ENCODE data around the gene PSME4.
"Not testable (repeated sequence)": the region's sequence is repeated elsewhere in the genome, so short reads cannot be mapped to it uniquely, and the experiment has no call there.

PSME4 gene

DNA sequence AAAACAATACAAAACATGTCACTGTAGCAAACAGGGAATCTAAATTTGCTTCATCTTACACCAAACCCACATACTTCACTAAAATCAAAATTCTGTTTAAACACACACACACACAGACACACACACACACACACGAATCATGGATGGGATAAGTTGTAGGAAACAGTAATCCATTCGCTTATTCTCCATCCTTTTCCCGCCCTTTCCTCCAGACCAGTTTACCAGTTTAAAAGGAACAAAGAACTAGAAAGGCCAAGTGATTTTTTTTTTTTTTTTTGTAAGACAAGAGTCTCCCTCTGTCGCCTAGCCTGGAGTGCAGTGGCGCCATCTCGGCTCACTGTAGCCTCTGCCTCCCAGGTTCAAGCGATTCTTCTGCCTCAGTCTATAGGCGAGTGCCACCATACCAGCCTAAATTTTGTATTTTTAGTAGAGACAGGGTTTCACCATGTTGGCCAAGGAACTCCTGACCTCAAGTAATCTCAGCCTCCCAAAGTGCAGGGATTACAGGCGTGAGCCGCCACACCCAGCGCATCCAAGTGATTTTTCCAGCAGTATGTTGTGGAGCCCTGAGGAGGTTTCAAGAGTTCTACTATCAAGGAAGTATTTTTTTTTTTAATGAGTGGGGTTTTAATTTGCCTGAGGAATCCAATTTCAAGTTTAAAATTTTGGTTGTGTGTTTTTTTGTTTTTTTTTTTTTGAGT lies 5.7 kb downstream of the PSME4 start:
- no peak for DNase-seq (ENCODE audit: low read depth)

DNA sequence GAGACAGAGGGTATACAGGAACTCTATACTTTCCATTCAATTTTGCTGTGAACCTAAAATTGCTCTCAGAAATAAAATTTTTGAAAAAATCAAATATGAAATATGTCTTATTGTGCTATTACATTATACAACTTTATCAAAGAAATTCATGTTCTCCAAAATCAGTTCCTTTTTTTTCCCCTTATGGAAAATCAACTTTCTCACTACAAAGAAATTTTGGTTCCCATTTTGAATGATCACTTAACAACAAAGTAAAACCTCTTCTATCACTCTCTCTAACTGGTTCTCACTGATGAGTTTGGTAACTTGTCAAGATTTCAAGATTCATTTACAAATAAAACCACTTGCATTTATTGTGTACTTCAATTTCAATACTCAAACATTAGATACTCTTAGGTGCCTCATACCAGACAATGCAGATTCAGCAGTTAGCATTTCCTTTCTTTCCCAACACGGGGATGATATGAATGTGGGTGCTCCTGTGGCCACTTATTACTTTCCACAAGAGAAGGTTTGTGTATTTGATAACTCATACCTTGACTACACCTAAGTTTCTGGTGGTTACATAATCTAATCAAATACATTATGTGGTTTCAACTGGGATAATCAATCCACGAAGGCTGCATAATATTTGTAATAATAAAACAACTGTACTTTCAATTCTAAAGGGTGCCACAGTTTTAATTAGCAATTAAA lies 6.4 kb downstream of the PSME4 start:
- DNase-seq (ENCODE audit: low read depth): no peak

DNA sequence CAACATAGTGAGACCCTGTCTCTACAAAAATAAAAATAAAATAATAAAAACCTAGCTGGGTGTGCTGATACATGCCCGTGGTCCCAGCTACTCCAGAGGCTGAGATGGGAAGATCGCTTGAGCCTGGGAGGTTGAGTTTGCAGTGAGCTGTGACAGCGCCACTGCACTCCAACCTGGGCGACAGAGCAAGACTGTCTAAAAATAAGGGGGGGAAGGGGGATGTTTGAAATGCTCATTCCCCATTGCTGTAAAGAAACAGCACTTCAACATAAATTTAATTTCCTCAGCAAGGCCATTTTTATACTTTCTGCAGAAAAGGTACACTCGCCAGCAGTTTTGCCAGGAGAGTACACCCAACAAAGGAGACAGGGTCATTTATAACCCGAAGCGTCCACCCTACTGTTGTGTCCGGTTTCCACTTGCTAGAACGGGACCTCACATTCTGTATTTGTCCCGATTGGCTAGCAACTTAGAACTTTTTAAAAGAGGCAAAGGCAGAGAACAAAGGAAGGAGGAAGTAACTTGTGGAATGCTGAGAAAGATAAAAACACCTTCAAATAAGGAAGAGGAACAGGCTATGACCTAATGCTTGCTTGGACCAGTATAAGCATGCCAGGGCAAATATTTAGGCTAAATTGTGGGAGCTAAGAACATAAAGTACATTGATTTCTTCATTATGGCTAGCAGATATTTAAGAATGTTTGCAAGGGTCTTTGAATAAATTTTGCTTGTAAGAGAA lies 9.1 kb downstream of the PSME4 start:
- not testable (repeated sequence) for DNase-seq (ENCODE audit: low read depth)

DNA sequence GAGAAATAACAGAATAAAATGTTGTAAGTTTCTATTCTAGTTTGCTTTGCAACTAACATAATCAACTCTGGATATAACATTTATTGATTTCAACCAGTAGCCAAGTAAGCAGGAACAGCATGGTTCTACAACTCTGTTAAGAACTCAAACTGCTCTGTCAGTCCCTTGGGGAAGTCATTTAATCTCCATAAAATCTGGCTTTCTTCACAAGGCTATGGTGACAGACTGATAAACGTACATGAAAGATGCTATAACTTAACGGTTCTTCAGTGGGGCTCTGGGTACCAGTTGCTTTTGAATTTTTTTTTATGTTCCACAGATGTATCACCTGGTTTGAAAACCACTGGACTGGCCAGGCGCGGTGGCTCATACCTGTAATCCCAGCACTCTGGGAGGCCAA lies 10.3 kb downstream of the PSME4 start:
- DNase-seq (ENCODE audit: low read depth): no peak

DNA sequence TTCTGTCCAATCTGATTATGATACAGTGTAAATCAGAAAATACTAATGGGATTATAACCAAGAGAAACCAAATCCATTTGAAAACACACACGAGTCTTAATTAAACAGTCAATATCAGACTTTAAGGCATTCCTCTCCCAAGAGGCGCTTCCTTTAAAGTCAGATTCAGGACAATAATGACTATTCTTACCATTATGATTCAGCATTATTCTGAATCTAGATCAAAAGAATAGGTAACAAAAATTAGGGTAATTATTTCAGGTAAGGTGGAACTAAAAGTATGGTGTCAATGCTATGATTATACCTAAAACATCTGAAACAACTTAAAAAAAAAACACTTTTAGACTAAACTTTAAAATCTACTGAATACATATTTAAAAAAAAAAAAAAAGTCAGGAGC lies 12.3 kb downstream of the PSME4 start:
- DNase-seq (ENCODE audit: low read depth): no peak

DNA sequence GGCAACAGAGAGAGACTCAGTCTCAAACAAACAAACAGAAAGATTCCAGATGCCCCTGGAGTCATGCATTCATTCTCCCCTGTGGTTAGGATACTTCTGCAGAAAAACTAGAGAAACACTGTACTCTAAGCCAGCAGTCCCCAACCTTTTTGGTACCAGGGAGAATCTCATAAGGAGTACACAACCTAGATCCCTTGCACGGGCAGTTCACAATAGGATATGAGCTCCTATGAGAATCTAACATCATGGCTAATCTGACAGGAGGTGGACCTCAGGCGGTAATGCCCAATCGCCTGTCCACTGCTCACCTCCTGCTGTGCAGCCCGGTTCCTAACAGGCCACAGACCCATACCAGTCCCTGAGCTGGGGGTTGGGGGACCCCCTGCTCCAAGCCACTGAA lies 18.3 kb downstream of the PSME4 start:
- DNase-seq (ENCODE audit: low read depth): no peak

DNA sequence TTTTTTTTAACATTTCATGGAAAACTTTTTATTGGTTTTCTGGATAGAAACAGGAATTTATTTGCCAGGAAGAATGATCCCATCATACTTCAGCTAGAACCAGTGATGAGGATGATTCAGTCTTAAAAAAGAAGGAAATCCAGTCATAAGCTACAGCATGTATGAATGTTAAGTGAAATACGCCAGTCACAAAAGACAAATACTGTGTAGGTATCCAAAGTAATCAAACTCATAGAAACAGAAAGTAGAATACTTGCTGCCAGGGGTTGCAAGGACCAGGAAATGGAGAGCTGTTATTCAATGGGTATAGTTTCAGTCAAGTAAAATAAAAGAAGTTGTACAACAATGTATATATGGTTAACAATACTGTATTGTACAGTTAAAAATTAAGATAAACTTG lies 21.3 kb downstream of the PSME4 start:
- no peak for DNase-seq (ENCODE audit: low read depth)

DNA sequence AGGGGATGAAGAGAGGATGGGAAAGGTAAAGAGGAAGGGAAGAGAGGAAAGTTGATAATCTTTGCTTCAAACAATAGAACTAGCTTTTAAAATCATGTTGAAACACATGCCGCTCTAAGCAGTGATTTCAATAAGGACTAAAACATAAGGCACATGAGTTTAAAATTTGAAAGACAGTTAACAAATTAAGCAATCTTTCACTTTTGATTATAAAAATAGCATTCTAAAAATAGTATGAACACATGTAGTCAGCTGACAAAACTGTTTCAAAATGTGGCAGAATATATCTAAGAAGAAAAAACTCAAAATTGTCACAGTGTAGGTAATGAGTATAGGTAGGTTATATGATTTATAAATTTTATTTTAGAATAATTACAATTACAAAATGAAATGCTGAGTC lies 25.3 kb downstream of the PSME4 start:
- DNase-seq (ENCODE audit: low read depth): no peak

DNA sequence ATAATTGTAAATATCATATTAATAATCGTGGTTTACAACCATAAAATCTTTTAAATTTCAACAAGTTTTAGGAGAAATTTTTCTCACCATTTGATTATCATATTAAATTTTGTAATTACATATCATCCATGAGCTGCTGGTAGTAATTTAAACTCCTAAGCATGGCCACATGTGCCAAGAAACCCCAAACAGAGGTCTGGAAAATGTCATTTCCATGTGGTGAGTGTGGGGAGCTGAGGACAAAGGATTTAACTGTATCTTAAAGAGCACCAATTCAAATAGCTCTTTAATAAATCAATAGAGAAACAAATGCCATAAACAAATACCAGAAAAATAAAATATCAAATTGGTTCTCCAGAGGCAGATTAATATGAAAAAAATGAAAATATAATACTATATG lies 26.3 kb downstream of the PSME4 start:
- no peak for DNase-seq (ENCODE audit: low read depth)

DNA sequence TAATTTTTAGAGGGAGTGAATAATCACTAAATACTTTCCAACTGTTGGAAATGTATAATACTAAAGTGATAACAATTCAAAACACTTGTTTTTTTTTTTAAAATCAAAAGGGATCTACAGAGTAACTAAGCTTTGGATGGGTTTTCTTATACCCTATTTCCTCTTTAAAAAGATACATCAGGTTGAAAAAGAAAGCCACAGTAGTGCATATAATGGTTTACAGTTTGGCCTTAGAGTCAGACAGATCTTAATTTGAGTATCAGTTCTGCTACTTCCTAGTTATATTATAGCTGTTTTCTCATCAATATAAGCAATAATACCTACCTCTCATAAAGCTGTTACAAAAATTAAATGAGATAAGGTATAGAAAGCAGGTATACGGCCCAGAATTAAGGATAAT lies 28.5 kb downstream of the PSME4 start:
- no peak for DNase-seq (ENCODE audit: low read depth)

DNA sequence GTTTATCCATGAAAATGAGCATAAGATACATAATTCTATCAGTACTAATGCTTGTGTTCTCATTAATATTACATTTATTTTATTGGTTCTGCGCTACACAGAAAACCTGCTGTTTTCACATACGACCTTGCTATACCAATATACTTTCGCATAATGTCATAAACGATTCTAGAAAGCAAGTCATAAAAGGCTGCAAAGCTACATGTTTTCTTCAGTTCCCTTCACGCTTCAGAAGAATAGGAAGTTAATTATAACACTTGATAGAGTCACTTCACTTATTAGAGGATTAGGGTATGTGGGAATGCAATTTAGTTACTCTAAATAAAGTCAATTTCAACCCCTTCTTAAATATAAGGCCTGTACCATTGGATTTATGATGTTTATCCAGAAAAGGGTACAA lies 29.0 kb downstream of the PSME4 start:
- no peak for DNase-seq (ENCODE audit: low read depth)

DNA sequence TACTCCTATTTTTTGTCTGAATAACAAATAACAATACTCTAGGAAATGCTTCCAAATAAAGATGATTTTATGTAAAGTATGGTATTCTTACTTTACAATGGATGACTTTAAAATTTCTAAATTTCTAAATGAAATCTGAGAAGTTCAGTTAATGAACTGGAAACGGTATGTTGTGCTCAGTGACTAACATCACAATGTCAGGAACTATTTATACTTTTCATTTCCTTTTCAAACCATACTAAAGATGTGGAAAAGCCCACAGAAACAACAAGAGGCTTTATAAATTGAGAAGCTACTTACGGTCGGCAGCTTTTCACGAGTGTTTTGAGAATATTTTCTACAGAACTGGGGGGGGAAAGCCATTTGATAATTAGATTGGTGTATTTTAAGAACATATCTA lies 31.1 kb downstream of the PSME4 start:
- DNase-seq (ENCODE audit: low read depth): no peak

DNA sequence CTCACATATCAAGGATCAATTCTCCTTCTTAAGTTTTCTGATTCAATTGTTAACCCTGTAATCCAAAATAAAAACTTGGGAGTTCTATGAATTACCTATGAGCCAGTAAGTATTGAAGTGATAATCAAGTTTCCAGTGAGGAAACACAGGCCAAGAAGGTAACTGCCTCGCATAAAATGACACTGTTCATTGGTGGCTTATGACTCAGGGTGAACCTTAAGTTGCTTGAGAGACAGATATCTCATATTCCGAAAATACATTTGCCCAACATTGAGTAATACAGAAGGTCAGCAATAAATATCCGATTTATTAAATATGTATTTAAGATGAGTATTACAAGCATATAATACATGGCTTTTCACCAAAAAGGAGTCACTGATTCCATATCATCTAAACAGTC lies 31.9 kb downstream of the PSME4 start:
- DNase-seq (ENCODE audit: low read depth): no peak

DNA sequence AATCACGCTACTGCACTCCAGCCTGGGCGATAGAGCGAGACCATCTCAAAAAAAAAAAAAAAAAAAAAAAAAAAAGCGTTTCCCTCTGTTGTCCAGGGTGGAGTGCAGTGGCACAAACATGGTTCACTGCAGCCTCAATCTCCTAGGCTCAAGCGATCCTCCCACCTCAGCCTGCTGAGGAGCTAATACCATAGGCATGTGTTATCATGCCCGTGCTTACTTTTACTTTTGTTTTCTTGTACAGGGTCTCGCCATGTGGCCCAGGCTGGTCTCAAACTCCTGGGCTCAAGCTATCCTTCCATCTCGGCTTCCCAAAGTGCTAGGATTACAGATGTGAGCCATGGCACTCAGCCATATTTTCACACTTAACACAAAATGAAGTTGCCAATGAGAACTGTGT lies 37.5 kb downstream of the PSME4 start:
- no peak for DNase-seq (ENCODE audit: low read depth)

DNA sequence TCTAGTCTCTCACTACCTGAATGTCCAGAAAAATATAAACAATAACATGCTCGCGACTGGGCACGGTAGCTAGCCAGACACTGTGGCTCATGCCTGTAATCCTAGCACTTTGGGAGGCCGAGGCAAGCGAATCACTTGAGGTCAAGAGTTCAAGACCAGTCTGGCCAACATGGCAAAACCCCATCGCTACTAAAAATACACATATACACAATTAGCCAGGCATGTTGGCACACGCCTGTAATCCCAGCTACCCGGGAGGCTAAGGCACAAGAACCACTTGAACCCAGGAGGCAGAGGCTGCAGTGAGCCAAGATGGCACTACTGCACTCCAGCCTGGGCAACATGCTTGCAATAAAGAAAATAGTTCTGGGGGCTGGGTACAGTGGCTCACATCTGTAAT lies 44.5 kb downstream of the PSME4 start:
- not testable (repeated sequence) for DNase-seq (ENCODE audit: low read depth)

DNA sequence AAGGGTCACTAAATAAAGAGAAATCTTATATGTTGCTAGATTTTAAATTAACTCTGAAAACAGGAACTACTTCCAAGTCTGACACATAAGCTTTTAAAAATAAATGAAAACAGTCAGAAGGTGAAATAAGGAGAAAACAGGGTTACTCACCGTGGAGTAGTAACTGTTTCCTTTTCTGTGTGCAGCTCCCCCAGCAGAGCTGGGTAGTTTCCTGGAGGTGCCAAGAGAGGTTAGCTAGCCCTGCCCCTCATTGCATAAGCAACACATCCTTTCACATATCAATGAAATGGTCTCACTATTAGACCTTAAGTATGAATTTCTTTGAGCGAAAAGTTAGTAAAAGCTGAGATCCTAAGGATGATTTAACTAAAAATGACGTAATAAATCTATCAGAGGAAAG lies 57.1 kb downstream of the PSME4 start:
- DNase-seq (ENCODE audit: low read depth): peak; percentile 26

DNA sequence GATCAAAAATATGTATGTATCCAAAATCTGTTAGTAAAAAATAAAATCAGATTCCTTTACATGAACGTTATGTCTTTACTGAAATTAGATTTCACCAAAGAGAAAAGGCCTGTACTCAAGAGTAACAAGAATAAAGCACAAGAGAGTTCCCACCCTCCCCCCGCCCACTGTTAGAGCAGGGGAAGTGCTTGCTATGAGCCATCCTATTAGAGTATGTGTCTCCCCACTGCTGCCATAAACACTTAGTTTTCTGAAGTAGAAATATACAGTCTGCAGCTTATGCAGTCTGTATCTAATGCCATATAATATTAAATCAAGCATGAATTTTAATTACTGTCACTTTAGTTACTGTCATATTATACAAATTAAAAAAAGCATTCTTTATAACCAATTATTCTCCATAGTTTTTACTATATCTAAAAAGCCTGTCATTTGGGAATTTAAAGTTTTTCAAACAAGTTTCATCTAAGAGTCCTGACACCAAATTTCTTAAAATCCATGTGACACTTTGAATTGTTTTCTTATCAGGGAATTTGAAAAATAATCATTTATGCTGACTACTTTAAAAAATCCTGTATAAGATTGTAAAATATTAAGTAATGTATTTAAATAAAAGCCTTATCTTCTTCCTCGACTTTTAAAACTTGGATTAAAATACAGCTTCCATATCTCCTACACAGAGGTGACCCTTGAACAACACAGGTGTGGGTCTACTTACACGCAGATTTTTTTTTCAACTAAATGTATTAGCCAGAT lies 59.2 kb downstream of the PSME4 start:
- no peak for DNase-seq (ENCODE audit: low read depth)

DNA sequence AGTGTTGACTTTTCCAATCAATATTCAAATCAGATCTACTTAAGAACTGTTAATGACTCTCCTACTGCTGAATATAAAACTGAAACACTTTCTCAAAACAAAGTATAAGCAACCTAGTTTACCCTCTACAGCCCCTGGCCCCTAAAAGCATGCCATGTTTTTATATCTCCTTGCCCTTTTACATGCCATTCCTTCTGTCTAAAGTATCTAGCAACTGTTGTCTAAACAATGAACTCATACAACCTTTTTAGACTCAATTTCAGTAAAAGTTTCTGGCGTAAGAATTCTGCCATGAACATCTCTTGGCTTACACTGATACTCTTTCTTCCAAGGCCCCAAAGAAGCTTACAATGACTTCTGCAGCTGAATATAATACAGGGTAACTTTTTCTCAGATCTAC lies 63.2 kb downstream of the PSME4 start:
- no peak for DNase-seq (ENCODE audit: low read depth)

DNA sequence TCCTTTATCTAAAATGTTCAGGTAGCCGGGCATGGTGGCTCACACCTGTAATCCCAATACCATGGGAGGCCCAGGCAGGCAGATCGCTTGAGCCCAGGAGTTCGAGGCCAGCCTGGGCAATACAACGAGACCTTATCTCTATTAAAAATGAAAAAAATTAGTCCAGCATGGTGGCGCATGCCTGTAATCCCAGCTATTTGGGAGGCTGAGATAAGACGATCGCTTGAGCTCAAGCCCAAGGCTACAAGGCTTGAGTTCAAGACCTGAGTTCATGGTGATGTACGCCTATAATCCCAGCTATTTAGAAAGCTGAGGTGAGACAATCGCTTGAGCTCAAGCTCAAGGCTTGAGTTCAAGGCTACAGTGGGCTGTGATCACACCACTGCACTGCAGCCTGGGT lies 65.4 kb downstream of the PSME4 start:
- DNase-seq (ENCODE audit: low read depth): no peak

DNA sequence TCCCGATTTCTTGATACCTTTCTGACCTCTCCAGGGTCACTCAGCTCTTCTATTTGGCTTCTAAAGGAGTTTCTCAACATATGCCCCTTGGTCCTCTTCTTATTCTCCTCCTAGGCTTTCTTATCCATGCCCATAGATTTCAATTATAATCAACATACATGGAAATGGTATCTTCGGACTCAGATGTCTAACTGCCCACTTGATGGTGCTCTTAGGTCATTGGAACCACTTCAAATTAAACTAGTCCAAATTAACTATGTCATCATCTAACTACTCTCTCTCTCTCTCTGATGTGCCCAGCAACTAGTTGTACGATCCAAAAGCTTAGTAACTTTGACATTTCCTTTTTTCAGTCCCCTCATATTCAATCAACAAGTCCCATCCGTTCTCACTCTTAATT lies 67.8 kb downstream of the PSME4 start:
- DNase-seq (ENCODE audit: low read depth): no peak

DNA sequence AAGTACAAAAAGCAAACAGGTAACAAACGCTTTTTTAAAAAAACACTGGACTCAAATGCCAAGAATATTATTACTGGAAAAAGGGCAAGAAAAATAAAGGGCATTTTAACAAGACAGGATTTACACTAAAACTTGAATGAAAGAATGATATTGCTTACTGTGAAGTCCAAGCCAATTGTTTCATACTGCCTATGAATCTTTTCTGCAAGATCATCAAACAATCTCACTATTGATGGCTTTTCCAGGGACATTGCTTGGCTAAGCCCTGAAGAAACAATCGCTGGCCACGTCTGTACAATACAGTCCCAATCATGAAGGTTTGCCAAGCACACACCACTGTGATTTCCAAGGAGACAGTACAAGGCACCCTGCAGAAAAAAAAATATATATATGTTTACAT lies 69.6 kb downstream of the PSME4 start:
- no peak for DNase-seq (ENCODE audit: low read depth)

DNA sequence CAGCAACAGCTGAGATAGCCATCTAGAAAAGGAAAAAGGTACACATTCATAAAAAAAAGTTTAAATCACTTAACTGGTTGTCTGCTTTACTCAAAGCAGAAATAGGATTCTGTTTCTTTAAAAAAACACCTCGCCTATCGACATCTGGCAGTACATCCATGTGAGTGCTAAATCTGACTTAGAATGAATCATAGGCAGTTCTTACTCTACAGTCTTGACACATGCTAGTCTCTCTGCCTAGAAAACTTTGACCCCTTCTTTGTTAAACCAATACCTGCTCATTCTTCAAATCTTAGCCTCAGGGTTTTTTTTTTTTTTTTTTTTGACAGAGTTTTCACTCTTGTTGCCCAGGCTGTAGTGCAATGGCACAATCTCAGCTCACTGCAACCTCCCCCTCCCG lies 73.9 kb downstream of the PSME4 start:
- DNase-seq (ENCODE audit: low read depth): peak; percentile 64
